WI38 (cell line): ENCODE results near the gene KCNAB2.

ENCODE experiments used
- H3K4me3 ChIP-seq: 2 replicates; pipeline ENCODE4 v1.5.1; 2011; ENCODE audit warnings: low read depth, mild to moderate bottlenecking, control low read depth, low read length
- TF ChIP-seq, protein P1 (sequence below): IDR thresholded peaks from 2 replicates; pipeline ENCODE4 v1.5.1; 2012; ENCODE audit warnings: low read depth, mild to moderate bottlenecking, control low read depth, low read length

Gene KCNAB2

DNA sequence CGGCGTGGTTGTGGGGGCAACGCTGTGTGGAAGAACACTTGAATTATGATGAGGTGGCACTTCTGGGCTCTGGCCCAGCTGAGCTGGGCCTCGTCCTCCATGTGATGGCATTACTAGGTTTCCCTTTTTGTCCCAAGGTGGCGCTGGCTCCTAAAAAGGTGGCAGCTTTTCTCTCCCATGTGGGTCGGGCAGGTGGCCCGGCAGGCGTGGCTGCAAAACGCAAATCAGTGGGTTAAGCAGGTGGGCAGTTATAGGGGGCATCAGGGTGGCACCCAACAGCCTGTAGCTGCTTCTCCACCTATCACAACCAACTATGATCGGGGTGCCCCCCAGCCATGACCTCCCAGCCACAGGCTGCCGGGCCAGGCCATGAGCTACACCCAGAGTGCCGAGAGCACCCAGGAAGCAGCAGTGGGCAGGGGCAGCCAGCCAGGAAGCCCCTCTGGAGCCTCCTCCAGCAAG, 59.6 kb downstream of the KCNAB2 start:
- no peak overlapping the region for H3K4me3 ChIP-seq
- TF ChIP-seq, protein P1, sequence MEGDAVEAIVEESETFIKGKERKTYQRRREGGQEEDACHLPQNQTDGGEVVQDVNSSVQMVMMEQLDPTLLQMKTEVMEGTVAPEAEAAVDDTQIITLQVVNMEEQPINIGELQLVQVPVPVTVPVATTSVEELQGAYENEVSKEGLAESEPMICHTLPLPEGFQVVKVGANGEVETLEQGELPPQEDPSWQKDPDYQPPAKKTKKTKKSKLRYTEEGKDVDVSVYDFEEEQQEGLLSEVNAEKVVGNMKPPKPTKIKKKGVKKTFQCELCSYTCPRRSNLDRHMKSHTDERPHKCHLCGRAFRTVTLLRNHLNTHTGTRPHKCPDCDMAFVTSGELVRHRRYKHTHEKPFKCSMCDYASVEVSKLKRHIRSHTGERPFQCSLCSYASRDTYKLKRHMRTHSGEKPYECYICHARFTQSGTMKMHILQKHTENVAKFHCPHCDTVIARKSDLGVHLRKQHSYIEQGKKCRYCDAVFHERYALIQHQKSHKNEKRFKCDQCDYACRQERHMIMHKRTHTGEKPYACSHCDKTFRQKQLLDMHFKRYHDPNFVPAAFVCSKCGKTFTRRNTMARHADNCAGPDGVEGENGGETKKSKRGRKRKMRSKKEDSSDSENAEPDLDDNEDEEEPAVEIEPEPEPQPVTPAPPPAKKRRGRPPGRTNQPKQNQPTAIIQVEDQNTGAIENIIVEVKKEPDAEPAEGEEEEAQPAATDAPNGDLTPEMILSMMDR = no peak

DNA sequence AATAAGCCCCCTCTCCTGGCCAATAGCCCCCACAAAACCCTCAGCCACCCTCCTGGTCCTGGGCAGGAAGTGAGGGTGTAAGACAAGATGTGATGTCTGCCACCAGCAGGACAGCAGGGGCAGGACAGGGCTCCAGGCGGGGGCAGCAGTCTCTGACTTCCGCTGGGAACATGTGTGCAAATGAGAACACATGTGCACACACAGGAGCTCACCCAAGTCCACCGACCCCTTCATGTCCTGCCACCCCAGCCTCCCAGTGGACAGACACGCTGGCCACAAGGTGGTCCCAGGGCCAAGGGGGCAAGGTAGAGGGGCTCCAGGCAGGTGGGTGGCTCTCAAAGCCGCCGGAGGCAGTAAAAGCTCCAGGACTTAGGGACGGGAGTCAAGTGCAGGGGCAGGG, 60.1 kb downstream of the KCNAB2 start:
- no peak overlapping the region for H3K4me3 ChIP-seq
- TF ChIP-seq, protein P1 = no peak

DNA sequence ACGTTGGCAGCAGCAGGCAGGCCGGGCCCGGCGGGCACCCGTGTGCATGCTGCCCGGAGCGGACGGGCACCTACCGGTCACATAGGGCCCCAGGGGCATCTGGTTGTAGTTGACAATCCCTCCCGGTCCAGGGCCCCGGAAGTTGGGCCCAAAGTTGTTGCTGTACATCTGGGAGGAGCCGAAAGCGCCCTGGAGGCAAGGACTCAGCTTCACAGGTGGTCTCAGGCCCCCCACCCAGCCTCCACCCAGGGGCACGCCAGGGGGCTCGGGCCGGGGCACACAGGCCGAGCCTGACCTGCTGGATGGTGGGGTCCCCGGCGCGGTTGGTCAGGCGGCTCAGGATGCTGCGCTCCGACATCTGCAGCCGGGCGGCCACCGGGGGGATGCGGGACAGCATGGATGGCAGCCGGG, 60.6 kb downstream of the KCNAB2 start:
- TF ChIP-seq, protein P1 = no peak
- H3K4me3 ChIP-seq = no peak overlapping the region

DNA sequence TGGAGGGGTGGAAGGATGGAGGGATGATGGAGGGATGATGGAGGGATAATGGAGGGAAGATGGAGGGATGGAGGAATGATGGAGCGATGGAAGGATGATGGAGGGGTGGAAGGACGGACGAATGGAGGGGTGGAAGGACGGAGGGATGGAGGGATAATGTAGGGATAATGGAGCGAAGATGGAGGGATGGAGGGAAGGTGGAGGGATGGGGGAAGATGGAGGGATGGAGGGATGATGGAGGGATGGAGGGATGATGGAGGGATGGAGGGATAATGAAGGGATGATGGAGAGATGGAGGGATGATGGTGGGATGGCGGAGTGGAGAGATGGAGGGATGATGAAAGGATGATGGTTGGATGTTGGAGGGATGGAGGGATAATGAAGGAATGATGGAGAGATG, 61.3 kb downstream of the KCNAB2 start:
- TF ChIP-seq, protein P1 = no peak
- H3K4me3 ChIP-seq = no peak overlapping the region

DNA sequence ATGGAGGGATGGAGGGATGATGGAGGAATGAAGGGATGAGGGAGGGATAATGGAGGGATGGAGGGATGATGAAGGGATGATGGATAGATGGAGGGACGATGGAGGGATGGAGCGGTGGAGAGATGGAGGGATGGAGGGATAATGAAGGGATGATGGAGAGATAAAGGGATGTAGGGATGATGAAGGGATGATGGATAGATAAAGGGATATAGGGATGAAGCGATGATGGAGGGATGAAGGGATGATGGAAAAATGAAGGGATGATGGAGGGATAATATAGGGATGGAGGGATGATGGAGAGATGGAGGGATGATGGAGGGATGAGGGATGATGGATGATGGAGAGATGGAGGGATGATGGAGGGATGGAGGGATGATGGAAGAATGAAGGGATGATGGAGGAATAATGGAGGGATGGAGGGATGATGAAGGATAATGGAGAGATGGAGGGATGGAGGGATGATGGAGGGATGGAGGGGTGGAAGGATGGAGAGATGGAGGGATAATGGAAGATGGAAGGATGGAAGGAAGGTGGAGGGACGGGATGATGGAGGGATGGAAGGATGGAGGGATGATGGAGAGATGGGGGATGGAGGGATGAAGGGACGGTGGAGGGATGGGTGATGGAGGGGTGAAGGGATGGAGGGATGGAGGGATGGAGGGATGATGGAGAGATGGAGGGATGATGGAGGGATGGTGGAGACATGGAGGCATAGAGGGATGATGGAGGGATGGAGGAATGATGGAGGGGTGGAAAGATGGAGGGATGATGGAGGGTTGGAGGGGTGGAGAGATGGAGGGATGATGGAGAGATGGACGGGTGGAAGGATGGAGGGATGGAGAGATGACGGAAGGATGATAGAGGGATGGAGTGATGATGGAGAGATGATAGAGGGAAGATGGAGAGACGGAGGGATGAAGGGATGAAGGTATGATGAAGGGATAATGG, 62.0 kb downstream of the KCNAB2 start:
- TF ChIP-seq, protein P1 = no peak
- no peak overlapping the region for H3K4me3 ChIP-seq

DNA sequence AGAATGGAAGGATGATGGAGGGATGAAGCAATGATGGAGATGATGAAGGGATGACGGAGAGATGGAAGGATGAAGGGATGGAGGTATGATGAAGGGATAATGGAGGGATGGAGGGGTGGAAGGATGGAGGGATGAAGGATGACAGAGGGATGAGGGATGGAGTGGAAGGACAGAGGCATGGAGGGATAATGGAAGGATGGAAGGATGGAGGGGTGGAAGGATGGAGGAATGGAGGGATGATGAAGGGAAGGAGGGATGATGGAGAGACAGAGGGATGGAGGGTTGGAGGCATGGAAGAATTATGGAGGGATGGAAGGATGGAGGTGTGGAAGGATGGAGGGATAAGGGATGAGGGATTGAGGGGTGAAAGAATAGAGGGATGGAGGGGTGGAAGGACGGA, 62.8 kb downstream of the KCNAB2 start:
- H3K4me3 ChIP-seq = no peak overlapping the region
- TF ChIP-seq, protein P1 = no peak

DNA sequence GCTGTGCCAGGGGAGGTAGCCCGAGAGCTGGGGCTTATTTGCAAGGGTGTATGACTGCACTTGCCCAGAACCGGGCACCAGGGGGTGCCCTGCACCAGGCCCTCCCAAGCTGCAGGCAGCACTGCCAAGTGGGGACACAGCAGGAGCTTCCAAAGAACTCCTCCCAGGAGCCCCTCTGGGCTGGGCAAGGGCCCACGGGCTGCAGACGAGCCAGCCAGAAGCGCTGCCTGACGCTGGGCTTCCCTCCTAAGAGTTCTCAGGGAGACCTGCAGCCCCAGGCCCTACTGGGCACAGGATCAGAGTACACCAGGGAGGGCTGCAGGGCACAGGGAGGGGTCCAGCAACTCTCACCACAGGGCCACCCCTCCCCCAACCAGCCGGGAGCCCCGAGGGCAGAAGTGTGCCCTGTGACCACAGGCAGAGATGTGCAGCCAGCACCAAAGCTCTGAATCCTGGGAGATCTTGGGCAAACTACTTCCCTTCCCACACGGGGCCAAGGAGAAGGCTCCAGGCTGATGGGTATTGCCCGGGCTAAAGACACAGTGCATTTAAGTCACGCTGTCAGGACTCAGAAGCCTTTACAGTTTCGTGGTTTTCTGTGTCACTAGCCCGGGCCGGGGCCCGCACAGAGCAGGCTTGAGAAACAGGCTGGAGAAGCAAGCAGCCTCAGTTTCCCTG, 63.4 kb downstream of the KCNAB2 start:
- TF ChIP-seq, protein P1 = peak; percentile 39; the same call in 1 of the 2 replicates
- no peak overlapping the region for H3K4me3 ChIP-seq
